WI38 (cell line): ENCODE measurements around the gene P2RY4.
"Not testable (repeated sequence)": the region's sequence is repeated elsewhere in the genome, so short reads cannot be mapped to it uniquely, and the experiment has no call there.

Source experiments
- H3K4me3 ChIP-seq: 2 replicates; pipeline ENCODE4 v1.5.1; 2011; ENCODE audit warnings: low read depth, mild to moderate bottlenecking, control low read depth, low read length
- TF ChIP-seq, protein P1 (sequence below): IDR thresholded peaks from 2 replicates; pipeline ENCODE4 v1.5.1; 2012; ENCODE audit warnings: low read depth, mild to moderate bottlenecking, control low read depth, low read length

P2RY4 gene

DNA sequence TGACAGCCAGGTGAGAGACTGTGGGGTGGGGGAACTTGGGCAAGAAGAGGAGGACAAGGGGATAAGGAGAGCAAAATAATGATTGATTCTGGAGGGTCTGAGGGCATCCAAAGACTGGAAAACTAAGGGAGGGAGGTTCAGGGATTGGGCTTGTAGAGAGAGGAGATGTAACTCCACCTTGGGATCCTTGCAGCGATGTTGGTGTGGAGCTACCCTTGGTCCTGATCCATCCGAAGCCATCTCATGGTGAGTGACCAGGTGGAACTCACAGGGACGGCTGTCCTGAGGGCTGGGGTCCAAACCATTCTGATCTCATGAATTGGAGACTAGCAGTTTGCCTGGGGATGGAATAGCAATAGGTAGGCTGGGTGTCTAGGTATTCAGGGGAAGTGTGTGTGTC, 20.6 kb upstream of the P2RY4 start:
- H3K4me3 ChIP-seq, result no peak overlapping the region
- TF ChIP-seq, protein P1, sequence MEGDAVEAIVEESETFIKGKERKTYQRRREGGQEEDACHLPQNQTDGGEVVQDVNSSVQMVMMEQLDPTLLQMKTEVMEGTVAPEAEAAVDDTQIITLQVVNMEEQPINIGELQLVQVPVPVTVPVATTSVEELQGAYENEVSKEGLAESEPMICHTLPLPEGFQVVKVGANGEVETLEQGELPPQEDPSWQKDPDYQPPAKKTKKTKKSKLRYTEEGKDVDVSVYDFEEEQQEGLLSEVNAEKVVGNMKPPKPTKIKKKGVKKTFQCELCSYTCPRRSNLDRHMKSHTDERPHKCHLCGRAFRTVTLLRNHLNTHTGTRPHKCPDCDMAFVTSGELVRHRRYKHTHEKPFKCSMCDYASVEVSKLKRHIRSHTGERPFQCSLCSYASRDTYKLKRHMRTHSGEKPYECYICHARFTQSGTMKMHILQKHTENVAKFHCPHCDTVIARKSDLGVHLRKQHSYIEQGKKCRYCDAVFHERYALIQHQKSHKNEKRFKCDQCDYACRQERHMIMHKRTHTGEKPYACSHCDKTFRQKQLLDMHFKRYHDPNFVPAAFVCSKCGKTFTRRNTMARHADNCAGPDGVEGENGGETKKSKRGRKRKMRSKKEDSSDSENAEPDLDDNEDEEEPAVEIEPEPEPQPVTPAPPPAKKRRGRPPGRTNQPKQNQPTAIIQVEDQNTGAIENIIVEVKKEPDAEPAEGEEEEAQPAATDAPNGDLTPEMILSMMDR, result no peak

- TF ChIP-seq, protein P1, result no peak
Measured at GRCh38 chrX:70279081-70279480, 19.1 kb upstream of the P2RY4 start.

DNA sequence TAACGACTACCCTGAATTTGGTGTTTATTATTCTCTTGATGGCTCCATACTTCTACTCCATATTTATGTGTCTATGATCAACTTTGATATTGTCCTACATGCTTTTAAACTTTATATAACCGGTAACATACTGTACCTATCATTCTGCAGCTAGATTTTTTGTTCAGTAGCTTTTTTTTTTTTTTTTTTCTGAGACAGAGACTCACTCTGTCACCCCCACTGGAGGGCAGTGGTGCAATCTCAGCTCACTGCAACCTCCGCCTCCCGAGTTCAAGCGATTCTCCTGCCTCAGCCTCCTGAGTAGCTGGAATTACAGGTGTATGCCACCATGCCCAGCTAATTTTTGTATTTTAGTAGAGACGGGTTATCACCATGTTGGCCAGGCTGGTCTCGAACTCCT, 14.0 kb upstream of the P2RY4 start:
- not testable (repeated sequence) for H3K4me3 ChIP-seq

More at GRCh38 chrX:70279081-70279480, 19.1 kb upstream of the P2RY4 start:
- no peak overlapping the region for H3K4me3 ChIP-seq

- H3K4me3 ChIP-seq, result no peak within 1 kb of the TSS
- TF ChIP-seq, protein P1, result no peak
Measured at GRCh38 chrX:70268034-70268433, 8.0 kb upstream of the P2RY4 start, which contains the start of gene ARR3. Gene ARR3 (plus strand): TSS chrX:70268334. CDS start chrX:70269386, 1,052 bp downstream.

- TF ChIP-seq, protein P1, result no peak
- no peak overlapping the region for H3K4me3 ChIP-seq
Measured at GRCh38 chrX:70264784-70265183, 4.8 kb upstream of the P2RY4 start.

GRCh38 chrX:70262952-70263567, 3.1 kb upstream of the P2RY4 start:
- TF ChIP-seq, protein P1, result peak; percentile 70
- no peak overlapping the region for H3K4me3 ChIP-seq

- TF ChIP-seq, protein P1, result no peak
- H3K4me3 ChIP-seq, result no peak overlapping the region
Measured at GRCh38 chrX:70257423-70258288, 2.3 kb downstream of the P2RY4 start.
